HG02623 (cell line): ENCODE measurements around the gene GTF2F2.
A peak's percentile ranks its signal among the peaks of the same experiment; 100 is the strongest.

ENCODE experiments used
- ATAC-seq: cut with Tn5 transposase; IDR thresholded peaks from one replicate; pipeline ENCODE4 v1.9.1; 2021; ENCODE audit warnings: moderate library complexity; ENCODE audit not compliant: unreplicated experiment

The GTF2F2 gene

GRCh38 chr13:45120967-45121831 is 889 bp downstream of the GTF2F2 start:
- ATAC-seq: peak; percentile 8

- no peak for ATAC-seq
Measured at GRCh38 chr13:45122941-45123340, 2.6 kb downstream of the GTF2F2 start.

- ATAC-seq: peak; percentile 95
Measured at GRCh38 chr13:45132369-45133064, 12.2 kb downstream of the GTF2F2 start.

GRCh38 chr13:45133396-45134118 is 13.2 kb downstream of the GTF2F2 start:
- no peak for ATAC-seq

- no peak for ATAC-seq
Measured at GRCh38 chr13:45136741-45137504, 16.6 kb downstream of the GTF2F2 start.

- ATAC-seq: no peak
Measured at GRCh38 chr13:45137526-45137925, 17.2 kb downstream of the GTF2F2 start.

- no peak for ATAC-seq
Measured at GRCh38 chr13:45138282-45138681, 18.0 kb downstream of the GTF2F2 start.

GRCh38 chr13:45141369-45141768 is 21.1 kb downstream of the GTF2F2 start:
- no peak for ATAC-seq

- ATAC-seq: no peak
Measured at GRCh38 chr13:45142440-45143345, 22.4 kb downstream of the GTF2F2 start.

GRCh38 chr13:45143346-45143751 is 23.0 kb downstream of the GTF2F2 start:
- ATAC-seq: no peak

GRCh38 chr13:45149964-45150363 is 29.7 kb downstream of the GTF2F2 start:
- no peak for ATAC-seq

GRCh38 chr13:45156565-45157361 is 36.5 kb downstream of the GTF2F2 start:
- no peak for ATAC-seq

- ATAC-seq: no peak
Measured at GRCh38 chr13:45162194-45162593, 41.9 kb downstream of the GTF2F2 start.

GRCh38 chr13:45162821-45163220 is 42.5 kb downstream of the GTF2F2 start:
- no peak for ATAC-seq

GRCh38 chr13:45166858-45167257 is 46.5 kb downstream of the GTF2F2 start:
- no peak for ATAC-seq

- no peak for ATAC-seq
Measured at GRCh38 chr13:45167611-45168554, 47.6 kb downstream of the GTF2F2 start.

GRCh38 chr13:45168555-45168930 is 48.2 kb downstream of the GTF2F2 start:
- ATAC-seq: no peak

- no peak for ATAC-seq
Measured at GRCh38 chr13:45174478-45174877, 54.2 kb downstream of the GTF2F2 start.
